Activated CD4-positive, alpha-beta T cell treated with anti-CD3 and anti-CD28 coated beads, Interleukin-2, amount 50 U/mL, for 1 hour (primary cell): ENCODE measurements around the gene ARL2BP.

Source experiments
- DNase-seq: peaks from one replicate; pipeline ENCODE4 v3.0.0-alpha.2; 2020

ARL2BP gene

DNA sequence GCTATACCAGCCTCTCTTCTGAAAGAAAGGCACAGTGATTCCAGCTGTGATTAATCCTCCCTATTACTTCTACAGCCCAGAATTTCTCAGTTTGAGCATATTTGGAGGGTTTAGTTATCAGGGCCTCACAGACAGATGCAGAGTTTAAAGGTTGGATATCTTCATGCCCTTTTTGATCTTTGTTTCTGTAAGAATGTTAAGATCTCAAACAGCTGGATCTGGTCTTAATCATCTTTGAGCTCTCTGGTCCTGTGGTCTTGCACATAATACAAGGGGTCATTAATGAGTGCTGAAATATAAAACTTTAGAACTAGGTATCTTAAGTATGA lies 9.1 kb upstream of the ARL2BP start:
- DNase-seq: no peak

DNA sequence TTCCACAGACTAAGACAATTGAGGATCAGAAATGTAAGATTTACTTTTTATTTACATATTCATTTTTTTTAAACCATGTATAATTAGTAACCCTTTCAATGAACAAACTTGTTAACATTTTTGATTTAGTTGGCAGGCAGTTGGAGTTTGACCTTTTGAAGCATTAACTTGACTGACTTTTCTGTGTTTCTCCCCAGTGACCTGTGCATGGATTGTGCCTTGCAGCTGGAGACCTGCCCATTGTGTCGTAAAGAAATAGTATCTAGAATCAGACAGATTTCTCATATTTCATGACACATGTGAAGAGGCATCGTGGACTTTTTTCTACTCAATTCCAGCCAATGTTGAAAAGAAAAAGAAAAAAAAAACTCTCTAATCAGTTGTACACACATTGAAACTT lies 6.4 kb upstream of the ARL2BP start:
- no peak for DNase-seq

DNA sequence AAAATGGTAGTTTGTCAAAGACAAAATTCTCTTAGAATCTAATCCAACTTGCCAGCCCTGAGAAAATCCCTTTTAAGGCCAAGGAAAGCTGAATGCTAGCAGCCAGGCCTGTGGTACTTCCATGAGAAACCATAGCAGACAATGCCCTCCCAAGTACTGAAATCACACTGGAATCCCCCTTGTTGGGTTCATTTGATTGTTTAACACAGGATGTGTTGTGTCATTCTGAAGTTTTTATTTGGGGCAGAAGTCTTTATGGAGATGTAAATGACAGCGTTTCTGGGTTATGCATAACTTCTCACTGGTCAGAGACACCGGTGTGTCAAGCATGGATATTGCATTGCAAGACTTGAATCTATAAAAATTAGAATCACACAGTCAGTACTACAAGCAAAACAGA lies 6.0 kb upstream of the ARL2BP start:
- DNase-seq: no peak

DNA sequence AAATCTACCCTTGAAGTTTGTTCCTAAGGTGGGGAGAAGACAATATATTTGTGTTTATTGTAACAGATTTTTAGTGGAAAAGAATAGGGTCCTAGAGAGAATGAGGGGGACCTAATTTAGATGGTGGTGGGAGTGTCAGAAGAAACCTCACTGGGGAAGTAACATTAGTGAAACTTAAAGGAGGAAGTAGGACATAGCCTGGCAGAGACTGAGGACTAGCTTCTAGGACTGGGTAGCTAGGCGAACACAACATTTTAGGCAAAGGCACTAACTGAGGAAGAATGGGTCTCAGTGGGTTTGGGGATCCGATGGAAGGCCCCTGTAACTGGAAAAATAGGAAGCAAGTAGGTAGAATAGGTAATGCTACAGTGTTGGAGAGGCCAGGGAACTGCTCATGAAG lies 4.2 kb upstream of the ARL2BP start:
- DNase-seq: no peak

DNA sequence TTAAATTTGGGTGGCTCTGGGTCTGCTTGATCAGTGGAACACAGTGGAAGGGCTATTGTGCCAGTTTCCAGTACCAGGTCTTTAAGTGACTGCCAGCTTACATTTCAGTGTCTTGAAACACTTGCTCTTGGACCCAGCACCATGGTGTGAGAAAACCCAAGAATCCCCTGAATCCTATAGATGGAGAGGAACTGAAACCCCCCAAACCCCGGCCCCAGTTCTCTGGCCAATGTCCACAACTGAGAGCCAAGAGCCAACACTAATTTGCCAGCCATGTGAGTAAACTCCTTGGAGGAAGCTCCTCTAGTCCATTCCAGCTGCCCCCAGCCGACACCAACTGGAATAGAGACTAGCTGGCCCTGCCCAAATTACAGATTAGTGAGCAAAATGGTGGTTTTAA lies 2.4 kb upstream of the ARL2BP start:
- DNase-seq: no peak

DNA sequence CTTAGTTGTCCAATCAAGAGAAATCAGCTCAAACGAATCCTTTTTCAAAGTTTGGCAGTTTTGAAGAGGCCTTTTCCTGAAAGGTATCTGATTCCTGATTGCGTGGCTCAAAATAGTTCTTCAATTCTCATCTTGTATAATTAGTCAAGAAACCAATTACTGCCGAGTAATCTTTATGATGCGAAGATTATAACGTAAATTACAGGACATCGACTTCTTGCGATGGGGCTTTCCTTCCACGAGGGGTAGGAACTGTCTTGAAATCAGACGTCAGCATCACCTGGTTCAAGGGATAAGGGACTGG lies 644 bp upstream of the ARL2BP start:
- no peak for DNase-seq

DNA sequence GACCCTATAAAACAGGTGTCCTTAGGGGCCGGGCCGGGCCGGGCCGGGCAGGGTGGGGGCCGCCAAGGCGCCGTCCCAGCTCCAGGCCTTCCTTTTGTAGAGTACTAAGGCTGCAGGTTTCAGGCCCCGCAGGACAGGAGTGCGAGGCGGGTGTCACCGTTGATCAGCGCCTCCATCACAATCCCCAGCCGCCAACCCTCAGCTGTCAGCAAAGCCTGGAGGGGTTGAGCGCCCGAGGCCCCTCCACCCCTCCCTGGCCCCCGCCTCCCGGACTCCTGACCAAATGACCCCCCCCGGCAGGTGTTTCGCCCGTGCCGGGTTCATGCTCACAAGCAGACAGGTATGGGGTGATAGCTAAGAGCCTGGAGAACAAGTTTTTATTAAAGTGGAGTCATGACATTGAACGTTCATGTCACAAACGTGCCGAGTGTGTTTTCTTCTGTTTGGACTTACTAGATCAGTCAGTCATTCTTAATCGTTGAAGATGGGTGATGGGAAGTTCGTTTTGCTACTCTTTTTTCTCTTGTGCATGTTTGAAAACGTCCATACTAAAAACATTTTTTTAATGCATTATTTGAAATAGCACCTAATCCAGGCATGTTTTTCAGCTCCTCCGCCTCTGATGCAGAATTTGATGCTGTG lies 534 bp downstream of the ARL2BP start:
- peak; percentile 16 for DNase-seq

DNA sequence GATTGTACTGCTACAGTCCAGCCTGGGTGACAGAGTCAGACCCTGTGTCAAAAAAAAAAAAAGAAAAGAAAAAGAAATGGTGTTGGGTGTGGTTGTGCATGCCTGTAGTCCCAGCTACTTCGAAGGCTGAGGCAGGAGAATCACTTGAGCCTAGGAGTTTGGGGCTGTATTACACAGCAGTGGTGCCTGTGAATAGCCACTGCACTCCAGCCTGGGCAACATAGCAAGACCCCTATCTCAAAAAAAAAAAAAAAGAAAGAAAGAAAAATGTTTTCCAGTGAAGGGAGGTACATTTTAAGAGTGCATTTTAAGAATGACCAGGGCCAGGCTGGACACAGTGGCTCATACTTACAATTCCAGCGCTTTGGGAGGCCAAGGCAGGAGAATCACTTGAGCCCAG lies 6.3 kb downstream of the ARL2BP start:
- DNase-seq: no peak

DNA sequence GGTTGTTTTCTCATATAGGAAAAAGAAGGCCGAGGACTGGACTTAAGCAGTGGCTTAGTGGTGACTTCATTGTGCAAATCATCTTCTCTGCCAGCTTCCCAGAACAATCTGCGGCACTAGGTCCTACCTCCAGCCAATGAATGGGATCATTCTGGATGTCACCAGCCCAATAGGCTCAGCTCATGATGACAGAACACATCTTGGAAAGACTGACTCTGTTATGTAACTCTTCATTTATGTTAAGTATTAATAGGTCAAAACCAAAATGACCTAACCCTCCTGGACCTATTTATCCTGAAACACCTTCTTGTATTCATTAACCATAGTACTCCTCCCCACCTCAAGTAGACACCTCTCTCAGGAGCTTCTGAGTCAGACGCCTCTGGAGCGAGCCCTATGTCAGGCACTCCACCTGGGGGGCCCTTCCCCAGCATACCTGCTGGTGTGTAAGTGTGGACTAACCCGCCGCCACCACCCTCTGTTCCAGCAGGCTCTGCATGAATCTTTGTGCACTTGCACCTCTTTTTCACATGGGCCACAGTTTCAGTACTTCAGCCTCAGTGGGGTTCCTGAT lies 7.2 kb downstream of the ARL2BP start:
- no peak for DNase-seq

DNA sequence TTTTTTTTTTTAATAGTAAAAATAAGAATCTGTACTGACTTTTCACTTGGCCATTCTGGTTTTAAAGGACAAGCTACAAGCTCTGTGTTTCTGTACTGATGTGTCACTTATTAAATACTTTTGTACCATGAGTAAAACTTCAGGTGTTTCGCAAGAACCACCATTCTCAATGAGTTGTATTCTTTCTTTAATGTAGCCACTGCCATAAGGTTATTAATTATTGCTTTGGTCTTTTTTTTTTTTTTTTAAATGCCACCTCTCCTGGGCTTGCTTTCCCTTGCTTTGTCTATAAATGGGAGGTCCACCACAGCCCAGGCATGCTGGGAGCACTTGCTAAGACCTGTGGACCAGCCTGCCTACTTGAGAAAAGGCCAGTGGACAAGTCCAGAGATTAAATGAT lies 8.4 kb downstream of the ARL2BP start:
- DNase-seq: no peak

DNA sequence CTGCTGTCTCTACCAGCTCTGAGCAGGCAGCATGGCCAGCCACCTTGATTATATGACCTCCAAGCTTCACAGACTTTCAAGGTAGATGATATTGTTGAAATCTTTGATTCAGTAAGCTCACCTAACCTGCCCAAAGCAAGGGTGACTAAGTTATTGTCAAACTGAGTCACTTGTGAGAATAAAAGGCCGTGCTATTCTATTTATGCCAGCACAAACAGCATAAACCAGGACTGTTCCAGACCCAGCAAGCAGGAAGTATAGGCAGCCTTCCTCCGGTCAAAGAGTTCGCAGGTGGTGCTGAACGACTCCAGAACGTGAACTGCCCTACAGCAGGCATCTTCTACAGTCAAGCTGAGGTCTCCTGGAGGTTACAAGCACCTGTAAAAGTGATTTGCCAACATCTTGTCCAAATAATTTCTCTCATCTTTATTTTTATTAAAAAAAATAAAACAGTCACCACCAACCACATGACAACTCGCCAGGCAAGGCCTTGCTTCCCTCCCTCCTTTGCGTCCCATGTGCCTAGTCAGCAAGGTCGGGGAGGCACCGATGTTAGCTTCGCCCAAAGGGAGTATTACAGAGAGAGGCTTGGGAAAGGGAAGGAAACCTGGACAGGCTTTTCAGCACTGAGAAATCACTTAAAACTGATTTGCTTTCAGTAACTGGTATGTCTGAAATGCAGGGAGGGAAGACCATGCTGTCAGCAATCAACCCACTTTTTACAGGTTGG lies 10.8 kb downstream of the ARL2BP start:
- no peak for DNase-seq

DNA sequence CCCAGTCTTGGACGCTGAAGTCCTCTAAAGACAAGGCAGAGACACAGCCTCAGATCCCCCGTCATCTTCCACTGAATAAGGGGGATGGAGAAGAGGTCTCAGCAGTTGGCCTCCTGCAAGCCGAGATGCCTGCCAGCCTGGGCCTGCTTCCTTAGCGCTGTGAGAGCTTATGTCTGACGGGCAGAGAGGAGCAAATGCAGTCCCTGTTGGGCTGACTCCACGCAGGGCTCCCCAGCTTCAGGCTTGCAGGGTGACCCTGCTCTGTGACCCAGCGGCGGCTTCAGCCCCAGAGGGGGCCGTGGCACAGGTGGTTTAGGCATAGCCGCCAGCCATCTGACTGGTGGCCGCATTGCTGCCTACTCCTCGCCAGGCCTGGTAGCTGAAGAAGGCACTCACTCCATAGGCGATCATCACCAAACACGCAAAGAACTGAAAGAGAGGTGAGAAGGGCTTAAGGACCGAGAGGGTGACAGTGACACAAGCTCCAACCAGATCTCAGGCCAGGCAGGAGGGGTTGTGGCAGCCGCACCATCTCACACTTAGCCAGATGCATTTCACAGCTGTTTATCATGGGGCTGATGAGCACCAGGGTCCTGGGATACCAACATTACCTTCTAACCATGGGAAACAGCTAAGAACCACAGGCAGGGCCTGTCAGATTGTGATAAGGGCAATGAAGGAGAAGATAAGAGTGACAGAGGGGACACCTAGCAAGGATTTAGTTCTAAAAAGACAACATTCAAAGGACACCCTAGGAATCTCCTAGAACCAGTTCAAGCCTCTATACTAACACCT lies 11.7 kb downstream of the ARL2BP start:
- DNase-seq: no peak

DNA sequence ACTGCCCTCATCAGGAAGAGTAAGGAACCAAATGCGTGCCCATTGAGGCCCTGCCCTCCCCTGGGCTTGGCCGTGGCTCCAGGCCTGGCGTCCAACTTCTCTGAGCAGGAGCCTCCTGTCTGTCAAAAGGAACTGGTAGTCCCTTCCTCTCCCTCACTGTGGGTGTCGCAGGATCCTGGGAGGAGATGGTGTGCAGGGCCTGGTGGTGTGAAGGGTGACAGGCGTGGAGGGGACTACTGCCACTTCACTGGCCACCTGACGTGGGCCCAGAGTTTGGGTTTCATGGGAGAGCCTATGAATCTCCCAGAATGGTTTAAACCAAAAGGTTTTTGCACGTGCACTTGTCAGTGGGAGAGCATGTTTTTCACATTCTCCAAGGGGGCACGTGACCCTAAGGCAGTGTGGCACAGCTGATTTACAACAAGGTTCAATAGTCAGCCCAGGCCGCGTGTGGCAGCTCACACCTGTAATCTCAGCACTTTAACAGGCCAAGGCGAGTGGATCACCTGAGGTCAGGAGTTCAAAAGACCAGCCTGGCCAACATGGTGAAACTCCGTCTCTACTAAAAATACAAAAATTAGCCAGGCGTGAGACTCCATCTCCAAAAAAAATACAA lies 12.5 kb downstream of the ARL2BP start:
- DNase-seq: no peak

DNA sequence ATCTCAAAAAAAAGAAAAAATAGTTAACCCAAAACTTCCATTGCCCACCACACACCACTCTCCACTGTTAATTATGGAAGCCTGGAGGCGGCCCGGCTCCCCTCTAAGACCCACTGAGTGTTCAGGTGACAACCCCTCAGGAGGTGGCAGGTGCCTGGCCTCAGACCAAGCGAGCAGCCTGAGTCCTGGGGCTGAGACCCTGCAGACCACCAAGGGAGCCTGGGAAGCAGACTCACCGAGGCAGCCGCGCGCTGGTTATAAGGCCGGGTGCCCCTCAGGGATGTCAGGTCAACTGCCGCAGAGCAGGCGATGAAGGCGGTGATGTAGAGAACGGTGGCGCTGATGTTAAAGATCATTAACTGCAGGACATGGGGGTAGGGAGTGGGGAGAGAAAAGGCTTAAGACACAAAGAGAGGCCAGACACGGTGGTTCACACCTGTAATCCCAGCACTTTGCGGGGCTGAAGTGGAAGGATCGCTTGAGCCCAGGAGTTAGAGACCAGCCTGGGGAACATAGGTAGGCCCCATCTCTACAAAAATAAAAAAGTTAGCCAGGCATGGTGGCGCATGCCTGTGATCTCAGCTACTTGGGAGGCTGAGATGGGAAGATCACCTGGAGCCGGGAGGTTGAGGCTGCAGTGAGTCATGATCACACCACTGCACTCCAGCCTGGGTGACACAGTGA lies 13.3 kb downstream of the ARL2BP start:
- DNase-seq: no peak

DNA sequence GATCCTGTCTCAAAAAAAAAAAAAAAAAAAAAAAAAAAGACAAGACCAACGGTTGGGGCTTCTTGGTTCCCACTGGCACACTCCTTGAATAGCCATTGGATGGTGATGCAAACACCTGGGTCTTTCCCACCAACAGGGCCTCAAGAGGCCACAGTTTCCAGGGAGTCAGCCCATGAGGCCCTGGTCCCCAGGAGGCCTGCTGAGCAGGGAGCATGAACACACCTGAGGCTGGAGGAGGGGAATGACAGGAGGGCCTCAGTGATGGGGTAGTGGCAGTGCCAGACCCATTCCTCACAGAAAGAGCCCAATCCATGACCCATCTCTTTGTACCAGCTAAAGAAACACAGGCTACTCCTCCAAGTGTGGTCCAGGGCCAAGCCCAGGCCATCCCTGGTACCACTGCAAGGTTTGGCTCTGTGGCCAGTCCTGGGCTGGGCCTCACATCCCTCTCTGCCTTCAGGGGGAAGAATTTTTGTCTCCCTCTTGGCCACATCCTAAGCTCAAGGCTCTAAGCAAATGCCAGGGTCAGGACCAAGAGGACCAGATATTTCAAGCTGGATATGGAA lies 13.9 kb downstream of the ARL2BP start:
- no peak for DNase-seq

DNA sequence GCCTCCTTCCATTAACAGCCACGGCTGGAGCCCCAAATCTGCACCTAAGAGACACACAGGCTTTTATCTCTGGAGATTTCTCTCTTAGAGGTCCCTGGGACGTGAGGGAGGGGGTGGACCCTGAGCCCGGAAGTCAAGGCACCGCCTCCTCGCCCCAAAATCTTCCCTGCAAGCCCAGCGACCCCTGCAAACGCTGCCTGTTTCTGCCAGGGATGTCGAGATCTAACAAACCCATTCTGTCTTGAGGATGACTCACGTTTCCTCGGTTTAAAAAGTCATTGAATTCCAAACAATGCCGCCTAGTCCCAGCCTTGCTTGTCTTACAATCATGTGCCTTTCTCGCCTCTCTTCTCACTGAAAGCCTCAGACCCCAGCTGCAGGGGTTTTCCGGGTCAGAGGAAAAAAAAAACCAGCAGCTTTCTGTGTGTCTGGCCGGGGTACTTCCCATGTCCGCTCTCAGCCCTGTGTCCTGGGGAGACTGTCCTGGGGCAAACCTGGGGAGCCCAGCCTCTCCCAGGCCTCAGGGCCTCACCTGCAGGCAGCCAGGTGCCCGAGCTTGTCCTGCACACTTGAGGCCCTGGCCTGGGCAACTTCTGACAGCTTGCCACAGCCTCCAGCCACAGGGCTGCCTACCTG lies 15.4 kb downstream of the ARL2BP start:
- DNase-seq: peak; percentile 46

DNA sequence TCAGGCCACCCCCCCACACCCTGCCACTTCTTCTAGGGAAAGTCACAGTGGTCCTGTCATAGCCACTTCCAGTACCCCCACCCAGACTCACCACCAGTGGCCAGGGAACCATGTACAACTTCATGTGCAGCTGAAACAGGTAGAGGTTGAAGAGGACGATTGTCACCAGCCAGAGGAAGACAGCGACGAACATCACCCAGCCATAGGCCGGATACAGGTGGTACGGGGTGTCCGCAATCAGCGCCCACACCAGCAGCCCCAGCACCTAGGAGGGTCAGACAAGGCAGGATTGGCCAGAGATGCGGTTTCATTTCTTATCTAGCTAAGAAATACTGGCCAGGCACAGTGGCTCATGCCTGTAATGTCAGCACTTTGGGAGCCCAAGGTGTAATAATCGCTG lies 16.7 kb downstream of the ARL2BP start:
- no peak for DNase-seq

DNA sequence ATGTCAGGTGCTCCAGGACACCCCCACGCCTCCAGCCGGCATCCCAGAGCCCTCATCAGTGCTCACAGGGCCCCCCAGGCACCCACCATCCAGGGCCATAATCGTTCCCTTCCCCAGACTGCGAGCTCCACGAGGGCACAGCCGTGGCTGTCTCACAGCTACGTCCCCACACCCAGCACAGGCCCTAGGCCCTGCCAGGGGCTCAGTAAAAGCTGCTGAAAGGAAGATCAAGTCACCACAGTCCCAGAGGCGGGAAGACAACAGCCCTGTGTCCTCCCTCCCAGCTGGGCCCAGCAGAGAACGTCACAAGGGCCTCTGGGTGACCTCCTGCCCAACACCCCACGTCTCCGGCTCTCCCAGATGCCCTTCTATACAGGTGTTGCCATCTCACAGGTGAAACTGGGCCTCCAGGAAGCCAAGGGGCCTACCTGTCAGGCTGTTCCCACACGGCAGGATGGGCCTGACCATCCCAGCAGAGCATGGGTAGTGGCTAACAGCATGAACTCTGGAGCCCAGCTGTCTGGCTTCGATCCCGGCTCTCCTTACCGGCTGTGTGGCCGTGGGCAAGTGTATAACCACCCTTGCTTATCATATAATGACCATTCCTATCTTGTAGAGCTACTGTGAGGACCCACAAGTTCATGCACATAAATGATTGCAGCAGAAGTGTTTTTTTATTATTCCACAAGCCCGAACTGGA lies 17.9 kb downstream of the ARL2BP start:
- DNase-seq: no peak

DNA sequence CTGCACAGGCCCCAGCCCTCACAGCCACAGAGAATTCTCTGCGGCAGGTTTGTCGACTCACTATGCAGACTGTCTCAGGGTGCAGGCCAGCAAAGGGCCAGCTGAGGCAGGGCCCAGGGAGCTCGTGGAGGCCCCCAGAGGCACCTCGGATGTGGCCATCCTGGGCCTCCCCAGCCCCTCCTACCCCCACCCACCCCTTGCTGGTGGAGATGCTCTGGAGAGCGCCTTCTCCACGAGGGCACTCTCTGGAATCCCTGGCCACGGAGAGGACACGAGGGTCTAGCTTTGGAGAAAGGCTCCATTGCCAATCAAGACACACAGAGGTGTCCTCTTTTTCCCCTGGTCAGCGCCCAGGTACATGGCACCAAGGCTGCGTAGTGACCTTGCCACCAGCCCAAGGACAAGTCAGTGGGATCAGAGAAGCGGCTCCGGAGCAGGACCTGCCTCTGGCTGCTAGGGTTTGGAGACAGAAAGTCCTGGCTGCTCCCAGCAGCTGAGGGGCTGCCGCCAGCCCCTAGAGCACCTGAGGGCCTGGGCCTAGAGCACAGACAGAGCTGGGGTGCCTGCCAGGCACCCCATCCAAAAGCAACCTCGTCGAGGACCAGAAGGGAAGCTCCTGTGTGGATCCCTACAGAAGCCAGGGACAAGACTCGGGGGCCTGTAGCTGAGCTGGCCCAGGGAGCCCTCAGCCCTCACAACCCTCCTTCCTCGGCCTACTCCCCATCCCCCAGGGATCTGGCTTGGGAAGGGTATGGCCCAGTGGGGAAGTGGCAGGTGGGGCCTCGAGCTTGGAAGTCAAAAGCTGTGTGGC lies 18.7 kb downstream of the ARL2BP start:
- DNase-seq: no peak

DNA sequence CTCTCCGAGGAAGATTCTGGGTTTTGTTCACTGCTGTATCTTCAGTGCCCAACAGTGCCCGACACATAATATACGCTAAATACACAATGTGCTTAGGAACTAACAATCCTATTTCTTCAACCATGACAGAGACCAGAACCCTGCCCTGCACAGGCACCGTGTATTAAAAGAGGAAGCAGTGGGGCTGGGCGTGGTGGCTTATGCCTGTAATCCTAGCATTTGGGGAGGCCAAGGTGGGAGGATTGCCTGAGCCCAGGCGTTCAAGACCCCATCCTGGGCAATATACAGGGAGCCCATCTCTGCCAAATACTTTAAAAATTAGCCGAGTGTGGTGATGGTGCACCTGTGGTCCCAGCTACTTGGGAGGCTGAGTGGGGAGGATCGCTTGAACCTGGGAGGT lies 19.3 kb downstream of the ARL2BP start:
- no peak for DNase-seq

DNA sequence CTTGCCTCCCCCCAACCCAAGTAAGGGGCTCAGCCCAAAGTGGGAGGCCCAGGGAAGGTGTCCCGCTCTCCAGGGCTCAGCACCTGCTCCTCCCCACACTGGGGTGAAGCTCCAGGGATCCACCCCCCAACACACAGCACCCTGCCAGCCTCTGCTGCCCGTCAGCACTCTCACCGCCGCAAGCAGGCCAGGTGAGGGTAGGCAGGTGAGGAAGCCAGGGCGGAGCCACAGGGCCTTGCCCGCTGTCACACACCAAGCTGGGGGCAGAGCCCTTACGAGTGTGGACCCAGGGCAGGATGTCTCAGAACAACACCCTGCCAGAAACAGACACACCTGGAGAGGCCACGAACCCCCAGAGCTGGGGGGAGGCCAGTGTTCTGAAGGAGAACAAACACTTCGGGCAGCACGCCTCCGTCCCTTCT lies 19.9 kb downstream of the ARL2BP start:
- DNase-seq: peak; percentile 6
